Liver (tissue), 3 donors: ENCODE results near the gene TEK.

ENCODE experiments used
- CTCF ChIP-seq: fragments of 150-350 bp; IDR thresholded peaks from 2 replicates; pipeline ENCODE4 v1.5.1; 2017; ENCODE audit warnings: improper control_type of control experiment, low read depth, low read length; ENCODE audit not compliant: missing input control
- EGR1 ChIP-seq, 2 donors: IDR thresholded peaks; 2 replicates each; pipeline ENCODE4 v1.6.1; 2016 to 2018; ENCODE audit warnings: antibody characterized with exemption in 2 of 2, low read depth in 2 of 2
- GABPA ChIP-seq, 2 donors: IDR thresholded peaks in 1 of 2; conservative IDR thresholded peaks in 1 of 2; 2 replicates each; pipeline ENCODE4 v1.6.1; 2016; ENCODE audit warnings: antibody characterized with exemption in 2 of 2, mild to moderate bottlenecking in 1 of 2, moderate library complexity in 1 of 2
- RAD21 ChIP-seq, 2 donors: IDR thresholded peaks; 2 replicates each; pipeline ENCODE4 v1.6.1; 2016; ENCODE audit warnings: antibody characterized with exemption in 2 of 2, mild to moderate bottlenecking in 2 of 2
- TAF1 ChIP-seq: conservative IDR thresholded peaks from 2 replicates; pipeline ENCODE4 v1.6.1; 2016; ENCODE audit warnings: antibody characterized with exemption, mild to moderate bottlenecking
- TF ChIP-seq, protein P1 (sequence below): IDR thresholded peaks from 2 replicates; pipeline ENCODE4 v1.6.1; 2016; ENCODE audit warnings: antibody characterized with exemption
- donor health status: healthy.
- donor health status: healthy.

- TF ChIP-seq RAD21 (IDR thresholded peaks at IDR 0.05), result no peak
- TF ChIP-seq, protein P1, sequence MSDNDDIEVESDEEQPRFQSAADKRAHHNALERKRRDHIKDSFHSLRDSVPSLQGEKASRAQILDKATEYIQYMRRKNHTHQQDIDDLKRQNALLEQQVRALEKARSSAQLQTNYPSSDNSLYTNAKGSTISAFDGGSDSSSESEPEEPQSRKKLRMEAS, result no peak
- no peak for TF ChIP-seq GABPA (IDR thresholded peaks at IDR 0.05 in 1 of 2, conservative IDR thresholded peaks at IDR 0.05 in 1 of 2)
- TF ChIP-seq CTCF, result no peak
- no peak for TF ChIP-seq EGR1 (IDR thresholded peaks at IDR 0.05; ENCODE audit: low read depth in 2 of 2)
- TF ChIP-seq TAF1, result no peak
These were observed 22.7 kb downstream of the TEK start for GRCh38 chr9:27131731-27132130.
